Neural cell (in vitro differentiated cells): ENCODE data around the gene CDHR2. TPM values are rescaled to one million over a fixed set of nuclear protein-coding genes. Genes with fewer than 3 reads are reported as not detected.

Experiments
- H2AFZ ChIP-seq: fragments of 200-600, 300-800 bp; sonication (generic), shearing (Covaris generic); 2 replicates; pipeline ENCODE4 v1.6.0; 2014; ENCODE audit warnings: low read depth, mild to moderate bottlenecking, antibody characterized with exemption, low read length, moderate library complexity
- H3F3A ChIP-seq: fragments of 200-600 bp; shearing (Covaris generic); 2 replicates; pipeline ENCODE4 v1.6.1; 2016; ENCODE audit warnings: mild to moderate bottlenecking, moderate library complexity, mixed read lengths, antibody characterized with exemption, low read length; ENCODE audit not compliant: insufficient read depth, poor library complexity, severe bottlenecking
- H3K27ac ChIP-seq: fragments of 200-600, 300-800 bp; sonication (generic), shearing (Covaris generic); 2 replicates; pipeline ENCODE4 v1.5.1; 2014; ENCODE audit warnings: mild to moderate bottlenecking, low read length, moderate library complexity
- H3K27me3 ChIP-seq: fragments of 300-800, 200-600 bp; sonication (generic), shearing (Covaris generic); 2 replicates; pipeline ENCODE4 v1.6.0; 2014; ENCODE audit warnings: mild to moderate bottlenecking, low read depth, low read length, moderate library complexity; ENCODE audit not compliant: insufficient read depth
- H3K36me3 ChIP-seq: fragments of 300-800, 200-600 bp; sonication (generic), shearing (Covaris generic); 2 replicates; pipeline ENCODE4 v1.5.1; 2014; ENCODE audit warnings: mild to moderate bottlenecking, antibody characterized with exemption, low read length, moderate library complexity; ENCODE audit not compliant: insufficient read depth
- H3K4me2 ChIP-seq: fragments of 300-800, 200-600 bp; sonication (generic), shearing (Covaris generic); 2 replicates; pipeline ENCODE4 v1.6.0; 2014; ENCODE audit warnings: mild to moderate bottlenecking, low read length
- H3K4me3 ChIP-seq: fragments of 300-800, 200-600 bp; sonication (generic), shearing (Covaris generic); 2 replicates; pipeline ENCODE4 v1.5.1; 2014; ENCODE audit warnings: mild to moderate bottlenecking, low read length, moderate library complexity
- H3K79me2 ChIP-seq: fragments of 200-600 bp; shearing (Covaris generic); replicated peaks from 2 replicates; pipeline ENCODE4 v1.6.0; 2014; ENCODE audit warnings: mild to moderate bottlenecking, low read length, moderate library complexity; ENCODE audit not compliant: insufficient read depth
- H3K9ac ChIP-seq: fragments of 300-800, 200-600 bp; sonication (generic), shearing (Covaris generic); 2 replicates; pipeline ENCODE4 v1.6.1; 2016; ENCODE audit warnings: mild to moderate bottlenecking, low read length, mixed read lengths
- H3K9me2 ChIP-seq: fragments of 200-600 bp; shearing (Covaris generic); 2 replicates; pipeline ENCODE4 v1.6.1; 2016; ENCODE audit warnings: mild to moderate bottlenecking, low read length, mixed read lengths; ENCODE audit not compliant: insufficient read depth
- H3K9me3 ChIP-seq: fragments of 200-600, 300-800 bp; sonication (generic), shearing (Covaris generic); 2 replicates; pipeline ENCODE4 v1.6.1; 2016; ENCODE audit warnings: mild to moderate bottlenecking, mixed run types, low read length, moderate library complexity, mixed read lengths
- H4K20me1 ChIP-seq: fragments of 200-600 bp; shearing (Covaris generic); 2 replicates; pipeline ENCODE4 v1.6.1; 2016; ENCODE audit warnings: mild to moderate bottlenecking, mixed run types; ENCODE audit not compliant: insufficient read depth
- CTCF ChIP-seq: fragments of 450-650 bp; IDR thresholded peaks from 2 replicates; pipeline ENCODE4 v1.5.1; 2014; ENCODE audit warnings: antibody characterized with exemption, mild to moderate bottlenecking, moderate library complexity; ENCODE audit not compliant: poor library complexity, severe bottlenecking
- EP300 ChIP-seq: fragments of 450-650 bp; conservative IDR thresholded peaks from 2 replicates; pipeline ENCODE4 v1.6.1; 2014; ENCODE audit warnings: antibody characterized with exemption, mild to moderate bottlenecking, moderate library complexity; ENCODE audit not compliant: poor library complexity, severe bottlenecking
- EZH2 ChIP-seq: fragments of 200-600, 300-800 bp; shearing (Covaris generic), sonication (generic); IDR thresholded peaks from 2 replicates; pipeline ENCODE4 v1.6.1; 2014; ENCODE audit warnings: antibody characterized with exemption, low read length, borderline replicate concordance, mild to moderate bottlenecking; ENCODE audit not compliant: insufficient read depth, poor library complexity, severe bottlenecking
- MXI1 ChIP-seq: fragments of 450-650 bp; conservative IDR thresholded peaks from 2 replicates; pipeline ENCODE4 v1.6.1; 2014; ENCODE audit warnings: antibody characterized with exemption, mild to moderate bottlenecking; ENCODE audit not compliant: poor library complexity, severe bottlenecking
- POLR2AphosphoS5 ChIP-seq: IDR thresholded peaks from 2 replicates; pipeline ENCODE4 v1.6.1; 2012
- RAD21 ChIP-seq: fragments of 450-650 bp; conservative IDR thresholded peaks from 2 replicates; pipeline ENCODE4 v1.6.1; 2014; ENCODE audit warnings: antibody characterized with exemption, mild to moderate bottlenecking, moderate library complexity
- REST ChIP-seq: IDR thresholded peaks from 2 replicates; pipeline ENCODE4 v1.6.1; 2012; ENCODE audit warnings: borderline replicate concordance
- polyA plus RNA-seq: library from polyadenylated mRNA; depleted of rRNA; stranded (reverse); fragments of >200 nt; gene quantifications from 2 replicates; pipeline ENCODE4 v1.2.3, GENCODE V29; 2014

Gene CDHR2
- polyA plus RNA-seq, 1 donor from 2014 or later = 1.0 TPM

- TF ChIP-seq MXI1 = no peak
- H3K36me3 ChIP-seq = no peaks in the 10 kb centered on the region
These were observed 20.4 kb upstream of the CDHR2 start for GRCh38 chr5:176528761-176529115.

GRCh38 chr5:176529116-176529740 lies 19.9 kb upstream of the CDHR2 start:
- H3K79me2 ChIP-seq = peaks cover 25% of the 10 kb centered on the region
- H3K4me2 ChIP-seq = no peak overlapping the region
- H3K9ac ChIP-seq = no peak overlapping the region
- no peaks in the 10 kb centered on the region for H3K36me3 ChIP-seq
- TF ChIP-seq EZH2 (no peak), MXI1 (no peak), RAD21 (no peak), REST (no peak), POLR2AphosphoS5 (no peak), CTCF (no peak)
- H3K9me3 ChIP-seq = no peaks in the 10 kb centered on the region
- no peaks in the 10 kb centered on the region for H3K9me2 ChIP-seq
- H3F3A ChIP-seq = no peaks in the 10 kb centered on the region
- H3K27ac ChIP-seq = no peak overlapping the region
- no peaks in the 10 kb centered on the region for H3K27me3 ChIP-seq
- H2AFZ ChIP-seq = no peak overlapping the region
- H4K20me1 ChIP-seq = peaks cover 25% of the 10 kb centered on the region
- H3K4me3 ChIP-seq = no peak overlapping the region

More at GRCh38 chr5:176528761-176529115, 20.4 kb upstream of the CDHR2 start:
- Histone ChIP-seq H3K79me2 (peaks cover 21% of the 10 kb centered on the region), H3K9me2 (no peaks in the 10 kb centered on the region), H3K27me3 (no peaks in the 10 kb centered on the region), H3K4me3 (no peak overlapping the region), H3K9me3 (no peaks in the 10 kb centered on the region), H4K20me1 (peaks cover 20% of the 10 kb centered on the region), H3K27ac (no peak overlapping the region), H3K4me2 (no peak overlapping the region), H2AFZ (no peak overlapping the region), H3K9ac (no peak overlapping the region), H3F3A (no peaks in the 10 kb centered on the region)

- TF ChIP-seq EP300 (no peak), MXI1 (no peak), EZH2 (no peak)
- peaks cover 31% of the 10 kb centered on the region for H3K79me2 ChIP-seq
- no peak overlapping the region for H2AFZ ChIP-seq
- no peaks in the 10 kb centered on the region for H3K9me2 ChIP-seq
- H3K36me3 ChIP-seq = no peaks in the 10 kb centered on the region
- no peaks in the 10 kb centered on the region for H3K9me3 ChIP-seq
- H4K20me1 ChIP-seq = peaks cover 28% of the 10 kb centered on the region
- no peaks in the 10 kb centered on the region for H3K27me3 ChIP-seq
- H3K4me3 ChIP-seq = no peak overlapping the region
- no peak overlapping the region for H3K27ac ChIP-seq
- H3K4me2 ChIP-seq = no peak overlapping the region
- no peak overlapping the region for H3K9ac ChIP-seq
- H3F3A ChIP-seq = no peaks in the 10 kb centered on the region
These were observed 19.4 kb upstream of the CDHR2 start for GRCh38 chr5:176529741-176530141.
